Measurements from ENCODE around the gene MED13L.

GRCh38 chr12:116194935-116195431 lies 82.5 kb downstream of the MED13L start:
- no peak for TF ChIP-seq CTCF (IDR thresholded peaks at IDR 0.05)
- TF ChIP-seq POLR2A (IDR thresholded peaks at IDR 0.05), result no peak

Measured in breast epithelium (tissue), 3 donors.